Esophagus squamous epithelium (tissue), 4 donors: ENCODE measurements around the gene NDUFC1.

Source experiments
- CTCF ChIP-seq, 6 experiments: fragments of 450-650 bp in 4 of 6; fragments of 200-600 bp in 2 of 6; sonication (generic) in 2 of 6; IDR thresholded peaks; one replicate each; pipeline ENCODE4 v1.5.1; 2016 to 2019; ENCODE audit warnings: antibody characterized with exemption in 6 of 6, mild to moderate bottlenecking in 4 of 6, moderate library complexity in 4 of 6
- POLR2A ChIP-seq, 4 donors: fragments of 450-650 bp; IDR thresholded peaks; one replicate each; pipeline ENCODE4 v1.6.1; 2017; ENCODE audit warnings: antibody characterized with exemption in 4 of 4, mild to moderate bottlenecking in 4 of 4, moderate library complexity in 3 of 4

- TF ChIP-seq POLR2A (IDR thresholded peaks at IDR 0.05) (no peak), CTCF (IDR thresholded peaks at IDR 0.05) (no peak)
Measured at GRCh38 chr4:139273835-139274234, 28.4 kb downstream of the NDUFC1 start.
